Transverse colon (tissue), 4 donors: ENCODE measurements around the gene C5orf63.

ENCODE experiments used
- CTCF ChIP-seq, 5 experiments: fragments of 200-600 bp in 3 of 5; fragments of 450-650 bp in 2 of 5; sonication (generic) in 3 of 5; IDR thresholded peaks; 1 replicate in 2 of 5; 2 replicates in 3 of 5; pipeline ENCODE4 v1.5.1; 2016 to 2017; ENCODE audit warnings: antibody characterized with exemption in 5 of 5, inconsistent platforms in 3 of 5, mild to moderate bottlenecking in 2 of 5, moderate library complexity in 1 of 5
- EP300 ChIP-seq: sonication (generic); formaldehyde crosslinking; IDR thresholded peaks from one replicate; pipeline ENCODE4 v1.6.1; 2017; ENCODE audit warnings: antibody characterized with exemption, low read depth
- POLR2A ChIP-seq: fragments of 450-650 bp; IDR thresholded peaks from one replicate; pipeline ENCODE4 v1.6.1; 2016; ENCODE audit warnings: antibody characterized with exemption, mild to moderate bottlenecking, moderate library complexity
- POLR2AphosphoS5 ChIP-seq, 3 donors: sonication (generic); formaldehyde crosslinking; IDR thresholded peaks; one replicate each; pipeline ENCODE4 v1.6.1; 2016; ENCODE audit warnings: antibody characterized with exemption in 3 of 3

GRCh38 chr5:127015716-127016115 lies 57.6 kb downstream of the C5orf63 start:
- TF ChIP-seq POLR2A (no peak), CTCF (IDR thresholded peaks at IDR 0.05) (no peak), POLR2AphosphoS5 (IDR thresholded peaks at IDR 0.05) (no peak), EP300 (no peak)
